ENCODE measurements around the gene LRRC71.

Gene LRRC71

GRCh38 chr1:156905176-156905575, 15.3 kb upstream of the LRRC71 start:
- no peak for DNase-seq

- no peak for DNase-seq
Measured at GRCh38 chr1:156905651-156906050, 14.8 kb upstream of the LRRC71 start.

GRCh38 chr1:156906206-156906906, 14.1 kb upstream of the LRRC71 start:
- no peak for DNase-seq

DNA sequence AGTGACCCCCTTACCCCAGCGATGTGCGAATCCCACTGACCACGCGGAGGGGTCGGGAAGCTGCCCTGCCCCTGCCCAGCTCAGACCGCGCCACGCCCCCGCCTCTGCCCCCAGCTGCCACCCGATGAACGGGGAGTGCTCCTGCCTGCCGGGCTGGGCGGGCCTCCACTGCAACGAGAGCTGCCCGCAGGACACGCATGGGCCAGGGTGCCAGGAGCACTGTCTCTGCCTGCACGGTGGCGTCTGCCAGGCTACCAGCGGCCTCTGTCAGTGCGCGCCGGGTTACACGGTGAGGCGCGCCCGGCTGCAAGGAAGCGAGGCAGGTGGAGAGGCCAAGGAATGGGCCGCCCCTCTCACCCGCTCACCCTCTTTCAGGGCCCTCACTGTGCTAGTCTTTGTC, 11.9 kb upstream of the LRRC71 start:
- no peak for DNase-seq

DNA sequence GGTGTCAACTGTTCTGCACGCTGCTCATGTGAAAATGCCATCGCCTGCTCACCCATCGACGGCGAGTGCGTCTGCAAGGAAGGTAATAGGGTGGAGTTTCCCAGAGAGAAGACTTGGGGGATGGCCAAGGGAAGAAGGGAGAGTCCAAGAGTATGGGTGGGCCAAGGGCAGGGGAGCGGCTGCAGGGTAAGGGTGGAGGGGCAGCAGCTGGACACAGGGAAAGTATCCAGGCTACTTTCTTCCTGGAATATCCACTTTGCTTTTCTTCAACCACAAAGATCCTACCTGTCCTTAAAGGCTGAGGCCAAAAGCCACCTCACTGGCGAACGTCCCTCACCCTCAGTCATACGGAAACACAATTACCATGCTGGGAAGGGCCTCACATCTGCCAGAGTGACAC, 11.5 kb upstream of the LRRC71 start:
- DNase-seq, result no peak

GRCh38 chr1:156909671-156910070, 10.8 kb upstream of the LRRC71 start:
- DNase-seq, result no peak

GRCh38 chr1:156910309-156910782, 10.1 kb upstream of the LRRC71 start:
- DNase-seq, result peak in 9 of 56 donors; percentile 8 to 53 (median 16)

- DNase-seq, result peak in 2 of 56 donors; percentile 9 to 12
Measured at GRCh38 chr1:156911577-156912298, 8.7 kb upstream of the LRRC71 start.

DNA sequence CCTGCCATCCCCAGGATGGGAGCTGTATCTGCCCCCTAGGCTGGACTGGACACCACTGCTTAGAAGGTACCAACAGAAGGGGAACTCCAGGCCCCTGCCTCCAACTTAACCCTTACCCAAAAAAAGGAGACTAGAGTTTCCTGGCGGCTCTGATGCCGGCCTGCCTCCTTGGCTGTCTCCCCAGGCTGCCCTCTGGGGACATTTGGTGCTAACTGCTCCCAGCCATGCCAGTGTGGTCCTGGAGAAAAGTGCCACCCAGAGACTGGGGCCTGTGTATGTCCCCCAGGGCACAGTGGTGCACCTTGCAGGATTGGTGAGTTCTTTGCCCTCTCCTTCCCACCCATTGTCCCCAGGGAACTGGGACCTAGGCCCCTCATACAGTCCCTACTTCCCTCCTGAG, 8.1 kb upstream of the LRRC71 start:
- no peak for DNase-seq

DNA sequence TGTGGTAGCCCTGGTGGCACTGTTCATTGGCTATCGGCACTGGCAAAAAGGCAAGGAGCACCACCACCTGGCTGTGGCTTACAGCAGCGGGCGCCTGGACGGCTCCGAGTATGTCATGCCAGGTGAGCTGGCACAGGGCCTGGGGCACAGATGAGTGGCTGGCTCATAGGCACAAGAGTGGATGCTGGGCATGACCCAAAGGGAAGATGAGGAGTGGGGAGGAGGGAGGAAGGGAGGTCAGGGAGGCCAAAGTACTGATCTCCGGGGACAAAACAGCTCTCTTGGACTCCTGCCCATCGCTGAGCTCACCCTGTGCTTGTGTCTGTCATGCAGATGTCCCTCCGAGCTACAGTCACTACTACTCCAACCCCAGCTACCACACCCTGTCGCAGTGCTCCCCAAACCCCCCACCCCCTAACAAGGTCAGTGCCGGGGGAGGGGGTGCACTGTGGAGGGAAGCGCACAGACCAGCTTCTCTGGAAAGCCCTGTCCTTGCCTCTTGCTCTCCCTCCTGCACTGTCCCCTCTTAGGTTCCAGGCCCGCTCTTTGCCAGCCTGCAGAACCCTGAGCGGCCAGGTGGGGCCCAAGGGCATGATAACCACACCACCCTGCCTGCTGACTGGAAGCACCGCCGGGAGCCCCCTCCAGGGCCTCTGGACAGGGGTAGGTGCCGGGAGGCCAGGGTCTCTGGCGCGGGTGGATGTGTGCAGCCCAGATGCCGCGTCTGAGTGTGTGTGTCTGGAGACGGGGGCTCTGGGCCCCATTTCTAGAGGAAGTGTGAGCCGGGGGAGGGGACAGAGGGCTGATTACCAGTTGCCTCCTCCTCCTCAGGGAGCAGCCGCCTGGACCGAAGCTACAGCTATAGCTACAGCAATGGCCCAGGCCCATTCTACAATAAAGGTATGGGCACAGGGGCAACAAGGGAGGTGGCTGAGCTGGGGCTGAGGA, 7.3 kb upstream of the LRRC71 start:
- peak in 3 of 56 donors; percentile 8 to 58 (median 11) for DNase-seq

GRCh38 chr1:156913809-156914387, 6.5 kb upstream of the LRRC71 start:
- DNase-seq, result no peak

DNA sequence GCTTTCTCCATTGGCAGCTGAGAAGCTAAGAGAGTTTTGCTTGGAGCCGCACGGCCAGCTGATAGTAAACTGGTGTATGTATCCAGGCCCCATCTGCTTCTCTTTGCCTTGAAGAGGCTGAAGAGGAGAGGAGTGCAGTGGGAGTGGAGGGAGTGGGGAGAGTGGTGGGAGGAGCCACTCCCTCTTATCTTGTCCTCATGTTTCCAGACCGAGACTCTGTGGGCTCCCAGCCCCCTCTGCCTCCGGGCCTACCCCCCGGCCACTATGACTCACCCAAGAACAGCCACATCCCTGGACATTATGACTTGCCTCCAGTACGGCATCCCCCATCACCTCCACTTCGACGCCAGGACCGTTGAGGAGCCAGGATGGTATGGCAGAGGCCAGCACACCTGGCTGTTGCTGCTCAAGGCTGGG, 6.0 kb upstream of the LRRC71 start:
- no peak for DNase-seq

DNA sequence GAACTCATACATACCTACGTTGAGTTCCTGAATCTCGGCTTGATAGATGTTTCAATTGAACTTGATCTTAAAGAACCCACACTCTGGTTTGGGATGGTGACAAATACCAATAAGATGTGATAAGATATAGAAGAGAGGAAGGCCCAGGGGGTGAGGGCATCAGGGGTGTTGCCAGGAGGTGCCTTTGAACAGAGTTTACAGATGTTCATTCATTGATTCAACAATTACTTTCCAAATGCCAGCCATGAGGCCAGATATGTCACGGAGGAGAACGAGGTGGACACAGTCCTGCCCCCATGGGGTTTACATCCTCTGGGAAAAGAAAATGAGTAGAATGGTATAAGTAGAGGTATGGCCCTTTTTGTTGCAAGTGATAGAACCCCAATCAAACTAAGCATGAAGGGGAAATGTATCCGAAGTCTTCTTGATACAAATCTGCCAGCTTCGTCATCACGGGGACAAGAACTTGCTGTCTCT, 659 bp downstream of the LRRC71 start:
- no peak for DNase-seq

DNA sequence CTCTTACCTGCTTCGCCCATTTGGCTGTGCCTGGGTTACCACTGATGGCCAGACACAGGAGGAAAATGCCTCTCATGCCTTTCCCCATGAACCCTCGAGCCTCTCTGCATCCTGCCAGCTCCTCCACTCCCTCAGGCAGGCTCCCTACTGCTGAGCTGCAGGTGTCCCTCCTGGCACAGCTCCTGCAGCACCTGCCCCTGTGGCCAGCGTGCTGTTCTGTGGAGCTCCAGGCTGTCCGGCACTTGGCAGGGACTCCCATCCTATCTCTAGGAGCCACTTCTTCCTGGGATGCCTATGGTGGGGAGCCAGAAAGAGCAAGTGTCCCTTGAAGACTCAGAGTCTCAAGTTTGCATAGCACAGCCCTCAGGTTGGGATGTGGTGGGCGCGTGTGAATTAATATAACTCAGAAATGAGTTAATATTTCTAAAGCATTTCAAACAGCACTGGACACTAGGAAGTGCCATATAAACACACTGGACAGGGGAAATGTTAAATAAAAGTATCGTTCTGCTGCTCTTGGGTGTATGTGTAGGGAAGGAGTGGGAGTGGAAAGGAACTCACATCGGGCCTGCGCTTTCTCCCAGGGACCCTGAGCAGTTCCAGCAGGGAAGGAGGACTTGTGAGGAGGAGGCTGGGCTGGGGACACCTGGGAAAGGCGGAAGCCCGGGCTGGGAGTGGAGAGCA, 2.7 kb downstream of the LRRC71 start:
- DNase-seq, result no peak

DNA sequence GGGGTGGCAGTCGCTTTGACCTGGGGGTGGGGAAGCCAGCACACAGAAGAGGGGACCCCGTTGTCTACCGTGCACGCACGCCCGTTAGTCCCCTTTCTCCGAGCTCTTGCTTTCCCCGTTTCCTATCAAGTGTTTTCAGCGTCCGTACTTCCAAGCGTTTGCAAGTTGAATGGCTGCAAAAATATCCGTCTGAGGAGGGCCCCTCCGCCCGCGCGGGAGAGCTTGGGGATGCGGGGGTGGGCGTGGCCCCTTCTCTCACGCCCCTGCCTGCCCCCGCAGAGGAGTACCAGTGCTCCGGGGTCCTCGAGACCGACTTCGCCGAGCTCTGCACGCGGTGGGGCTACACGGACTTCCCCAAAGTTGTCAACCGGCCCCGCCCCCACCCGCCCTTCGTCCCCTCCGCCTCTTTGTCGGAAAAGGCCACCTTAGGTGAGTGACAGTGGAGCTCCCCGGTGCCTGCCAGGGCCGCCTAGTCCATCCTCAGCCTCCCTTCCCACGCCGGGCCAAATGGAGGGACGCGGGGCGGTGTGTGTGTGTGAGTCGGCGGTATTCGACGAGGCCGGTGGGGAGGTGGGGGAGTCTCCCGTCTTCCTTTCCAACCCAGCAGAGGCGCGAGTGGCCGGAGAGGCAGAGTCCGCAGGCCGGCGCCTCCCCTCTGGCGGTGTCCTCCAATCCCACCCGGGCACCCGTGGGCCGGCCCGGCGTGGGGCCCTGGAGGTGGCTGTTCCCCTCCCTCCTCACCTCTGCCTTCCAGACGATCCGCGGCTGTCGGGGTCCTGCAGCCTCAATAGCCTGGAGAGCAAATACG, 3.4 kb downstream of the LRRC71 start:
- DNase-seq, result no peak

- DNase-seq, result no peak
Measured at GRCh38 chr1:156924478-156925153, 4.2 kb downstream of the LRRC71 start.

GRCh38 chr1:156925154-156926010, 5.0 kb downstream of the LRRC71 start:
- DNase-seq, result no peak

GRCh38 chr1:156926175-156926574, 5.7 kb downstream of the LRRC71 start:
- no peak for DNase-seq

Measured in amygdala (tissue), 56 donors.